HFF-Myc (cell line): ENCODE measurements around the gene SPTB.

ENCODE experiments used
- DNase-seq: peaks from one replicate; pipeline ENCODE4 v3.0.0-alpha.2; 2011; ENCODE audit warnings: low read depth; ENCODE audit errors: extremely low read depth
- H3K4me3 ChIP-seq: replicated peaks from 2 replicates; pipeline ENCODE4 v1.5.1; 2011; ENCODE audit warnings: low read depth, mild to moderate bottlenecking, control low read depth, low read length
- TF ChIP-seq, protein P1 (sequence below): IDR thresholded peaks from 2 replicates; pipeline ENCODE4 v1.5.1; 2012; ENCODE audit warnings: mild to moderate bottlenecking, low read depth, low read length, control low read depth; ENCODE audit errors: missing control alignments

SPTB gene

DNA sequence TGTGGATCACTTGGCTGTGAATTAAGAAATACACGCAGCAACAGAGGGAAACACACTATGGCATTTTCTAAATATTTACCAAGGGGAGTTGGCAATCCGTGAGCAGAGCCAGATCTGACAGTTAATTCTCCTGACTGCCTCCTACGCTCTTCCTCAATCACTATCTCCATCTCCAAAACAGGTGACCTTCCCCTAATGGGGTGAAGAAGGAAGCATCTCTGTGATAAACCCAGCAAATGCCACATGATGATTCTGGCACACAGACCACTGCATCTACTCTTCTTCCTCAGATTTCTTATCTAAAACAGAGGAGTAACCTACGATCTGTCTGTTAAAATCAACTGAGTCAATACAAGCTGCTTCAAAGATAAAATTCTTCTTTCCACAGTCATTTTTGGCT lies 4.4 kb downstream of the SPTB start:
- TF ChIP-seq, protein P1, sequence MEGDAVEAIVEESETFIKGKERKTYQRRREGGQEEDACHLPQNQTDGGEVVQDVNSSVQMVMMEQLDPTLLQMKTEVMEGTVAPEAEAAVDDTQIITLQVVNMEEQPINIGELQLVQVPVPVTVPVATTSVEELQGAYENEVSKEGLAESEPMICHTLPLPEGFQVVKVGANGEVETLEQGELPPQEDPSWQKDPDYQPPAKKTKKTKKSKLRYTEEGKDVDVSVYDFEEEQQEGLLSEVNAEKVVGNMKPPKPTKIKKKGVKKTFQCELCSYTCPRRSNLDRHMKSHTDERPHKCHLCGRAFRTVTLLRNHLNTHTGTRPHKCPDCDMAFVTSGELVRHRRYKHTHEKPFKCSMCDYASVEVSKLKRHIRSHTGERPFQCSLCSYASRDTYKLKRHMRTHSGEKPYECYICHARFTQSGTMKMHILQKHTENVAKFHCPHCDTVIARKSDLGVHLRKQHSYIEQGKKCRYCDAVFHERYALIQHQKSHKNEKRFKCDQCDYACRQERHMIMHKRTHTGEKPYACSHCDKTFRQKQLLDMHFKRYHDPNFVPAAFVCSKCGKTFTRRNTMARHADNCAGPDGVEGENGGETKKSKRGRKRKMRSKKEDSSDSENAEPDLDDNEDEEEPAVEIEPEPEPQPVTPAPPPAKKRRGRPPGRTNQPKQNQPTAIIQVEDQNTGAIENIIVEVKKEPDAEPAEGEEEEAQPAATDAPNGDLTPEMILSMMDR: no peak
- no peak for DNase-seq
- H3K4me3 ChIP-seq: no peak overlapping the region

DNA sequence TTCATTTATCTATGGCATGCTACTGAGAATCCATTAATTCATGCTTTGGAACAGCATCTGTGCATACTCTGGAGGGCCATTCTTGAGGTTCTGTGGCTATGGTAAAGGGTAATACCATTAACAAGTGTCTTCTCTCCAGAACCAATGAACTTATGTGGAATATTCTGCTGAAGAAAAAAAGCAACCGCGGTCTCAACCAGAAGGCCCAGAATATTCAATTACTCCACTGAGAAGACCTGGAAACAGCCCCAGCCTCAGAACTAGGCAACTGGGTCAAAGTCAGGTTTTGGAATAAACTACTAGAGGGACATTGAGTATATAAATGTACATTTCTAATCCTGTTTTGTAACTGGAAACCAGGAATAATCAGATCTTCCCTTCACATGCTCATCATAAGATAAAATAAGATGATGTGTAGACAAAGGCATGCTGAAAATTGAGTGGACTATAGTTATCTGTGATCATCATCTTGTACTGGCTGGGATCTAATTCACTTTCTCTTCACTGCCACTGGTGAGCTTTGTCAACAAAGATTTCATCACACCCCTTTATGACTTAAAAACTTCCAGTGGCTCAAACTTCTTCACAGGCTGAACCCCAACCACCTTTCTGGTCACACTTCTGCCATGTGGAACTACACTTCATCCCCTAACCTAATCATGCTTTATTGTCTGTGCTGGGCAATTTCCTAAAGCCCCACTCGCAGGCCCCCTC lies 6.0 kb downstream of the SPTB start:
- no peak for DNase-seq
- TF ChIP-seq, protein P1: no peak
- no peak overlapping the region for H3K4me3 ChIP-seq

DNA sequence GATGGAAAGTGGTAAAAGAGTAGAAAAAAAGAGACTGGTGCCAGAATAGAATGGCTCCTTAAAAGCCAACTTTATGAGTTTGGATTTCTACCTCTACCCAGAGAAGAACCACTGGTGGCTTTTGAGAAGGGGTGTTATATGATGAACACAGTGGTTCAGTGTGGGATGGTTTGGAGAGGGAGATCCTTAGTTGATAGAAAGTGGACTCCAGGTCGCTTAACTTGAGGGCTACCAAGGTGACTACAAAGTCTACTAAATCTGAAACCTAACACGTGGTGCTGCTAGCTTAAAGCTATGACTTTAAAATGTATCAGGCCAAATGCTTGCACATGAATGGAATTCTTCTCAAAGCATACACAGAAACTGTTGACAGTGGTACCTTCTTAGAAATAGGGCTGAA lies 8.4 kb downstream of the SPTB start:
- DNase-seq: no peak
- no peak overlapping the region for H3K4me3 ChIP-seq
- TF ChIP-seq, protein P1: no peak

DNA sequence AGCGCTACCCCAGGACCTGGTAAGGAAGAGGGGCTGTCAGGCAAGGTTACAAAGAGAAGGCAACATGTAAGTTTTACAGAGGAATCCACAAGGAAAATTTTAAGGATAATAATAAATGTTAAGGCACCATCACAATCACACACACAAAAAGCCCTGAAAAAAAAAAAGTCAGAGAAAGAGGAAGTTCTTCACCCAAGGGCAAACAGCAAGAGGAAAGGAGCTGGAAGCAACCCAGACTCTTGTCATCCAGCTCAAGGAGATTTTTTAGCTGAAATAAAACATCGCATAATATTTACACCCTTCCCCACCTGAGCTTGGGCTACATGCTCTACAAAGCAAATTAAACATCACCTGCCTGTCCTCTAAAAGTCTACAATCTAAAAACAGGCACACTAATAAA lies 9.5 kb downstream of the SPTB start:
- DNase-seq: no peak
- TF ChIP-seq, protein P1: no peak
- no peak overlapping the region for H3K4me3 ChIP-seq

DNA sequence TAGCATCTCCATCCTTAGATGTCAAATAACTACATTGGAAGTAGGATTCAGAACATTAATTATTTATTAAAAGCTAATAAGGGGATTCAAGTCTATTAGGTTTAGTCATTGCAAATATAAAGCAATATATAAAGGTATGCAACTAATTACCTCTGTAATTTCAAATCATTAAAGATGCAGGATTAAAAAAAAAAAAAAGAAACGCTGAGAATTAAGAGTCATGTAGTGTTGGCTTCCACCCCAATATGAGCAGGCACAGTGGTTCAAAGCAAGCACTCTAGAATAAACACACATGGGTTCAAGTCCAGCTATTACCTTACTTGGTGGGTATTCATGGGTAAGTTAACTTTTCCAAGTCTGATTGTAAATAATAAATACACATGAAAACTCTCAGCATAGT lies 10.9 kb downstream of the SPTB start:
- TF ChIP-seq, protein P1: no peak
- DNase-seq: no peak
- H3K4me3 ChIP-seq: no peak overlapping the region

DNA sequence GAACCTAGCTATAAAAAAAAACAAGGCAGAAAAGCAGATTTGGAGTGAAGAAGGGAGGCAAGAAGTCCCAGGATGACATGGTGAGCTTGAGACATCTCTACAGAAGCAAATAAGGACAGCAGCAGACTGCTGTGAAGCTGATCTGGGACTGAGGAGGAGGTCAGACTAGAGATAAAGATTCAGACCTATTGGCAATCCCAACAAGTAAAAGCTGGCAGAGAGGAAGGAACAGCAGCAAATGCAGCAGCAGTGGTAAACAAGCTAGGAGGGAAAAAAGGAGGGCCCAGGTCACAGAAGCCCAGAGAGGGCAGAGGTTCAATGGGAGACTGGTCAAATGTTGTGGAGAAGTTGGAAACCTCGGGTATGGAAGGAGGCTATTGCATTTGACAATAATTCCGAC lies 11.3 kb downstream of the SPTB start:
- TF ChIP-seq, protein P1: no peak
- DNase-seq: no peak
- H3K4me3 ChIP-seq: no peak overlapping the region

DNA sequence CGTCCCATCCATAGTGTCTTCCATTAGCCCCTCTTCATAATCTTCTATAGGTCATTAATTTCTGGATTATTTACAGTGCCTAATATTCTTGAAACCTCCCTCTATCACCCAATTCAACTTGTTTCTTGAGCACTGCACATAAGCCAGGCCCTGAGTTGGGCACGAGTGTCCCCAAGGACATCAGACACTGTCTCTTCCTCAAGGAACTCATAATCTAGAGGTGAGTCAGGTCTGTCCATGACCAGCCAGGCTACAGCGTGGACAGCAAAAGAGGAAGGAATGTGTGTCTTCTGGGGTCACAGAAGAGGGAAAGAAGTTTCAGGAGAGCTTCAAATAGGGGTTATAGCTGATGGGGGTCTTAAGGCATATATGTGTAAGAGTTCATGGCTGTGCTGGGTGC lies 12.5 kb downstream of the SPTB start:
- TF ChIP-seq, protein P1: no peak
- no peak overlapping the region for H3K4me3 ChIP-seq
- no peak for DNase-seq
